SK-N-SH (cell line): ENCODE measurements around the gene DVL1. TPM values are rescaled to one million over a fixed set of nuclear protein-coding genes. Genes with fewer than 3 reads are reported as not detected.

Source experiments
- CTCF ChIA-PET: fragments of 300-600, 350-600 bp; formaldehyde crosslinking; extraction: SDS; loops from one replicate; lab custom pipeline; 2021; lab: Yijun Ruan, JAX
- POLR2A ChIA-PET: fragments of 350-600 bp; sonication (Branson Sonifier 250); formaldehyde crosslinking; extraction: SDS; loops from one replicate; lab custom pipeline; 2020; ENCODE audit warnings: antibody characterized with exemption, inconsistent platforms; lab: Yijun Ruan, JAX
- DNase-seq: peaks from one replicate; pipeline ENCODE4 v3.0.0; 2012
- H2AFZ ChIP-seq: fragments of 200-600 bp; sonication (generic); 2 replicates; pipeline ENCODE4 v1.8.1; 2016; ENCODE audit warnings: antibody characterized with exemption, mild to moderate bottlenecking, low read depth
- H3F3A ChIP-seq: fragments of 200-600 bp; sonication (generic); replicated peaks from 2 replicates; pipeline ENCODE3; 2016; ENCODE audit warnings: antibody characterized with exemption, mild to moderate bottlenecking; ENCODE audit not compliant: insufficient read depth
- H3K27ac ChIP-seq, 2 experiments: fragments of 200-500 bp in 1 of 2; fragments of 200-600 bp in 1 of 2; sonication (Bioruptor generic) in 1 of 2; sonication (generic), shearing (Covaris generic) in 1 of 2; 2 replicates each; pipeline versions ENCODE4 v1.5.1 to v1.6.1; 2014 to 2016; ENCODE audit warnings: low read depth in 2 of 2, inconsistent platforms in 1 of 2, low read length in 1 of 2, mild to moderate bottlenecking in 1 of 2, mixed read lengths in 1 of 2
- H3K27me3 ChIP-seq: fragments of 200-600 bp; sonication (generic), shearing (Covaris generic); 2 replicates; pipeline ENCODE4 v1.6.1; 2016; ENCODE audit warnings: mixed run types; ENCODE audit not compliant: insufficient read depth
- H3K36me3 ChIP-seq, 2 experiments: fragments of 200-500 bp in 1 of 2; fragments of 200-600 bp in 1 of 2; sonication (Bioruptor generic) in 1 of 2; sonication (generic) in 1 of 2; replicated peaks in 1 of 2; 2 replicates each; pipeline versions ENCODE3 to v1.5.1; 2014 to 2016; ENCODE audit warnings: low read length in 1 of 2, mild to moderate bottlenecking in 1 of 2; ENCODE audit not compliant: insufficient read depth in 2 of 2, control insufficient read depth in 1 of 2
- H3K4me1 ChIP-seq, 2 experiments: fragments of 200-500 bp in 1 of 2; fragments of 200-600 bp in 1 of 2; sonication (Bioruptor generic) in 1 of 2; sonication (generic), shearing (Covaris generic) in 1 of 2; 2 replicates each; pipeline versions ENCODE4 v1.5.1 to v1.6.1; 2014 to 2016; ENCODE audit warnings: low read depth in 1 of 2, low read length in 1 of 2, mixed run types in 1 of 2; ENCODE audit not compliant: insufficient read depth in 2 of 2, control insufficient read depth in 1 of 2
- H3K4me2 ChIP-seq: fragments of 200-600 bp; sonication (generic), shearing (Covaris generic); 2 replicates; pipeline ENCODE4 v1.6.1; 2017; ENCODE audit warnings: mixed run types
- H3K4me3 ChIP-seq, 2 experiments: fragments of 200-500 bp in 1 of 2; fragments of 200-600 bp in 1 of 2; sonication (Bioruptor generic) in 1 of 2; sonication (generic), shearing (Covaris generic) in 1 of 2; 2 replicates each; pipeline versions ENCODE4 v1.5.1 to v1.8.1; 2014 to 2016; ENCODE audit warnings: low read depth in 2 of 2, inconsistent platforms in 1 of 2, low read length in 1 of 2, mild to moderate bottlenecking in 1 of 2, mixed read lengths in 1 of 2, moderate library complexity in 1 of 2
- H3K79me2 ChIP-seq: fragments of 200-600 bp; sonication (generic); 2 replicates; pipeline ENCODE4 v1.8.1; 2017; ENCODE audit warnings: mild to moderate bottlenecking; ENCODE audit not compliant: insufficient read depth
- H3K9ac ChIP-seq: fragments of 200-600 bp; sonication (generic); 2 replicates; pipeline ENCODE4 v1.6.1; 2017; ENCODE audit warnings: mixed run types
- H3K9me2 ChIP-seq: fragments of 200-600 bp; sonication (generic); 2 replicates; pipeline ENCODE4 v1.6.1; 2017; ENCODE audit warnings: mixed run types
- H3K9me3 ChIP-seq: fragments of 200-600 bp; sonication (generic); 2 replicates; pipeline ENCODE4 v1.6.1; 2017; ENCODE audit warnings: mixed run types, mild to moderate bottlenecking, moderate library complexity
- H4K20me1 ChIP-seq: fragments of 200-600 bp; sonication (generic); 2 replicates; pipeline ENCODE4 v1.6.1; 2017; ENCODE audit warnings: mild to moderate bottlenecking, mixed run types; ENCODE audit not compliant: insufficient read depth
- CHD2 ChIP-seq: fragments of 150-350 bp; IDR thresholded peaks from 2 replicates; pipeline ENCODE4 v1.6.1; 2018; ENCODE audit warnings: low read length; ENCODE audit not compliant: partially characterized antibody
- ELF1 ChIP-seq: IDR thresholded peaks from 2 replicates; pipeline ENCODE4 v1.4.0; 2012
- EZH2phosphoT487 ChIP-seq: fragments of 200-600 bp; sonication (generic); IDR thresholded peaks from 2 replicates; pipeline ENCODE4 v1.6.1; 2017; ENCODE audit warnings: low read depth, mixed run types, mild to moderate bottlenecking, antibody characterized with exemption, moderate library complexity, borderline replicate concordance
- FOSL2 ChIP-seq: IDR thresholded peaks from 2 replicates; pipeline ENCODE4 v1.4.0; 2012; ENCODE audit warnings: low read depth, mild to moderate bottlenecking, moderate library complexity, borderline replicate concordance
- GABPA ChIP-seq: IDR thresholded peaks from 2 replicates; pipeline ENCODE4 v1.4.0; 2012; ENCODE audit warnings: low read depth, mild to moderate bottlenecking
- GATA2 ChIP-seq: sonication (generic); formaldehyde crosslinking; IDR thresholded peaks from 2 replicates; pipeline ENCODE4 v1.5.0; 2020; ENCODE audit warnings: mild to moderate bottlenecking, missing genetic modification reagents
- MXI1 ChIP-seq: IDR thresholded peaks from 2 replicates; pipeline ENCODE4 v1.6.1; 2012; ENCODE audit warnings: mild to moderate bottlenecking, low read depth, low read length, improper control_type of control experiment
- NFIC ChIP-seq: IDR thresholded peaks from 2 replicates; pipeline ENCODE4 v1.4.0; 2012; ENCODE audit warnings: borderline replicate concordance
- NRF1 ChIP-seq: IDR thresholded peaks from 2 replicates; pipeline ENCODE4 v1.6.1; 2012; ENCODE audit warnings: low read depth, mild to moderate bottlenecking, low read length
- PBX3 ChIP-seq: IDR thresholded peaks from 2 replicates; pipeline ENCODE4; 2012
- POLR2AphosphoS5 ChIP-seq: IDR thresholded peaks from 2 replicates; pipeline ENCODE4 v1.6.1; 2012; ENCODE audit warnings: low read depth, low read length
- RCOR1 ChIP-seq: fragments of 150-350 bp; IDR thresholded peaks from 2 replicates; pipeline ENCODE4 v1.6.1; 2017; ENCODE audit warnings: antibody characterized with exemption, low read length
- RXRA ChIP-seq: IDR thresholded peaks from 2 replicates; pipeline ENCODE4 v1.4.0; 2012; ENCODE audit warnings: low read depth, mild to moderate bottlenecking, borderline replicate concordance
- SIN3A ChIP-seq: IDR thresholded peaks from 2 replicates; pipeline ENCODE4 v1.6.1; 2012; ENCODE audit warnings: low read depth, mild to moderate bottlenecking, low read length, moderate library complexity, borderline replicate concordance
- TAF1 ChIP-seq: IDR thresholded peaks from 2 replicates; pipeline ENCODE4 v1.6.1; 2012; ENCODE audit warnings: low read depth, mild to moderate bottlenecking, low read length, moderate library complexity, borderline replicate concordance
- TEAD4 ChIP-seq: IDR thresholded peaks from 2 replicates; pipeline ENCODE4 v1.4.0; 2012; ENCODE audit warnings: mild to moderate bottlenecking, borderline replicate concordance; ENCODE audit not compliant: insufficient read depth
- USF2 ChIP-seq: fragments of 150-350 bp; IDR thresholded peaks from 2 replicates; pipeline ENCODE4 v1.6.1; 2017; ENCODE audit warnings: antibody characterized with exemption, low read length, low read depth, borderline replicate concordance
- ZBTB33 ChIP-seq: IDR thresholded peaks from 2 replicates; pipeline ENCODE4 v1.4.0; 2012; ENCODE audit warnings: low read depth, borderline replicate concordance
- WGBS: methylation state at CpG from one replicate; pipeline ENCODE4 v1.1.6; 2017; ENCODE audit warnings: low lambda C conversion rate; 5-methylcytosine and 5-hydroxymethylcytosine counted together
- polyA plus RNA-seq, 3 experiments: library from polyadenylated mRNA; depleted of rRNA; stranded (reverse); fragments of >200 nt; gene quantifications; 2 replicates each; pipeline ENCODE4 v1.2.3, GENCODE V29; 2012
- TF ChIP-seq, protein P1 (sequence below): IDR thresholded peaks from 2 replicates; pipeline ENCODE4 v1.4.0; 2012; ENCODE audit warnings: low read depth, borderline replicate concordance
- TF ChIP-seq, protein P2 (sequence below): IDR thresholded peaks from 2 replicates; pipeline ENCODE4 v1.6.1; 2012; ENCODE audit warnings: mild to moderate bottlenecking, low read depth, low read length, moderate library complexity
- TF ChIP-seq, protein P3 (sequence below): fragments of 150-350 bp; IDR thresholded peaks from 2 replicates; pipeline ENCODE4 v1.6.1; 2016; ENCODE audit warnings: mild to moderate bottlenecking, low read depth, low read length

DVL1 gene
- polyA plus RNA-seq, 1 of the 3 experiments (the other 2 are of a cell fraction) = 32.0 TPM

DNA sequence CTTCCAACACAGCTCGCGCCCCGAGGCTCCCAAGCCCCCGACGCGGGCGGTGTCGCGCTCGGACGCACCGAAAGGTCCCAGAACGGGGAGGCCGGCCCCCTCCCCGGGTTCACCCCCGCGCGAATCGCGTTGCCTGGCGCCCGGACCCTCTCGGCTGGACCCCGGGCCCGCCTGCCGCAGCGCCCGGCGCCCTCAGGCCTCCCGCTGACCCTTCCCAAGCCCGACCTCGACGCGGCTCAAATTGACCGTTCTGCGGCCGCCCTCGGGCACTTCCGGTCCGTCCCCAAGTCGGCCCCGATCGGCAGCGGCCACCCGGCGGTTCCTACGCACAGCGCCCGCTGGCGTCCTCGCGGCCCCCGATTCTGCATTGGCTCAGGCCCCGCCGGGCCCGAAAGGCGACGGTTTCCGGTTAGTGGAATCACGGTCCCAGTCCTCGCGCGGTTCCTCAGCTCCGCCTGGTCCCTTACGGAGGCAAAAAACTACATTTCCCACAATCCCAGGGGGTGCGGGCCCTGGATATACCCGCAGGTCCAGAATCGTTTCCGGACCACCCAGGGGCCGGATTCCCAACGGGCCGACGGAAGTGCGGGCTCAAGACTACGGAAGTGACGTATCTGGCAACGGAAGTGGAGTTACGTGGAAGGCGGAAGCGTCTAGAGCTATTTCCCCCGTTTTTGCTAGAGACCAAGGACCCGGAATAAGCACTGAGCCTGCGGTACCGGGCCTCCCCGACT is 25.9 kb upstream of the DVL1 start, which contains the start of gene AURKAIP1:
AURKAIP1 (minus strand) TSS at position 279 of the 734 bp plus-strand sequence. CDS start 451 bp downstream, outside the sequence.
- WGBS = 2% methylated on average over 21 of the region's 85 CpGs
- Histone ChIP-seq H2AFZ (peak within 1 kb of the TSS; percentile 86; the same call in 1 of the 2 replicates), H3F3A (peaks cover 13% of the 10 kb centered on the region), H3K4me2 (peak within 1 kb of the TSS; percentile 86), H3K27ac (peak within 1 kb of the TSS; percentile 90 to 93), H3K27me3 (no peaks in the 10 kb centered on the region), H3K9ac (peak within 1 kb of the TSS; percentile 89), H3K4me3 (peak within 1 kb of the TSS; percentile 81 to 96), H3K79me2 (peaks cover 36% of the 10 kb centered on the region), H3K36me3 (peaks cover 0 to 8% of the 10 kb centered on the region in 2 experiments), H4K20me1 (no peaks in the 10 kb centered on the region), H3K9me3 (no peaks in the 10 kb centered on the region), H3K4me1 (peaks cover 0 to 29% of the 10 kb centered on the region in 2 experiments; a peak in 1 of 4 replicates), H3K9me2 (no peaks in the 10 kb centered on the region)
- DNase-seq = peak; percentile 98
- ChIA-PET POLR2A (interaction anchor here (0.7 to 1.8 kb wide), 9 partner anchors 14 to 160 kb away, joined by 3 to 18 read pairs (median 6); partner anchors contain the start of genes CCNL2 and MRPL20), CTCF (interaction anchor here (0.6 to 5.9 kb wide), 16 partner anchors 10 to 343 kb away, joined by 3 to 34 read pairs (median 4); partner anchors contain the start of genes DVL1 and MRPL20)
- TF ChIP-seq USF2 = no peak
- peak; percentile 88 for TF ChIP-seq TAF1
- TF ChIP-seq NRF1 = no peak
- peak; percentile 98 for TF ChIP-seq ZBTB33
- peak; percentile 44; the same call in 1 of the 2 replicates for TF ChIP-seq PBX3
- TF ChIP-seq, protein P1, sequence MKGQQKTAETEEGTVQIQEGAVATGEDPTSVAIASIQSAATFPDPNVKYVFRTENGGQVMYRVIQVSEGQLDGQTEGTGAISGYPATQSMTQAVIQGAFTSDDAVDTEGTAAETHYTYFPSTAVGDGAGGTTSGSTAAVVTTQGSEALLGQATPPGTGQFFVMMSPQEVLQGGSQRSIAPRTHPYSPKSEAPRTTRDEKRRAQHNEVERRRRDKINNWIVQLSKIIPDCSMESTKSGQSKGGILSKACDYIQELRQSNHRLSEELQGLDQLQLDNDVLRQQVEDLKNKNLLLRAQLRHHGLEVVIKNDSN = peak; percentile 64
- peak; percentile 92 for TF ChIP-seq ELF1
- TF ChIP-seq FOSL2 = peak; percentile 4; the same call in 1 of the 2 replicates
- TF ChIP-seq GABPA = peak; percentile 94
- TF ChIP-seq RXRA = no peak
- no peak for TF ChIP-seq EZH2phosphoT487
- peak; percentile 31; the same call in 1 of the 2 replicates for TF ChIP-seq NFIC
- no peak for TF ChIP-seq MXI1
- TF ChIP-seq TEAD4 = no peak
- TF ChIP-seq, protein P2, sequence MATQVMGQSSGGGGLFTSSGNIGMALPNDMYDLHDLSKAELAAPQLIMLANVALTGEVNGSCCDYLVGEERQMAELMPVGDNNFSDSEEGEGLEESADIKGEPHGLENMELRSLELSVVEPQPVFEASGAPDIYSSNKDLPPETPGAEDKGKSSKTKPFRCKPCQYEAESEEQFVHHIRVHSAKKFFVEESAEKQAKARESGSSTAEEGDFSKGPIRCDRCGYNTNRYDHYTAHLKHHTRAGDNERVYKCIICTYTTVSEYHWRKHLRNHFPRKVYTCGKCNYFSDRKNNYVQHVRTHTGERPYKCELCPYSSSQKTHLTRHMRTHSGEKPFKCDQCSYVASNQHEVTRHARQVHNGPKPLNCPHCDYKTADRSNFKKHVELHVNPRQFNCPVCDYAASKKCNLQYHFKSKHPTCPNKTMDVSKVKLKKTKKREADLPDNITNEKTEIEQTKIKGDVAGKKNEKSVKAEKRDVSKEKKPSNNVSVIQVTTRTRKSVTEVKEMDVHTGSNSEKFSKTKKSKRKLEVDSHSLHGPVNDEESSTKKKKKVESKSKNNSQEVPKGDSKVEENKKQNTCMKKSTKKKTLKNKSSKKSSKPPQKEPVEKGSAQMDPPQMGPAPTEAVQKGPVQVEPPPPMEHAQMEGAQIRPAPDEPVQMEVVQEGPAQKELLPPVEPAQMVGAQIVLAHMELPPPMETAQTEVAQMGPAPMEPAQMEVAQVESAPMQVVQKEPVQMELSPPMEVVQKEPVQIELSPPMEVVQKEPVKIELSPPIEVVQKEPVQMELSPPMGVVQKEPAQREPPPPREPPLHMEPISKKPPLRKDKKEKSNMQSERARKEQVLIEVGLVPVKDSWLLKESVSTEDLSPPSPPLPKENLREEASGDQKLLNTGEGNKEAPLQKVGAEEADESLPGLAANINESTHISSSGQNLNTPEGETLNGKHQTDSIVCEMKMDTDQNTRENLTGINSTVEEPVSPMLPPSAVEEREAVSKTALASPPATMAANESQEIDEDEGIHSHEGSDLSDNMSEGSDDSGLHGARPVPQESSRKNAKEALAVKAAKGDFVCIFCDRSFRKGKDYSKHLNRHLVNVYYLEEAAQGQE = peak; percentile 55; the same call in 1 of the 2 replicates
- no peak; the same call in 1 of the 2 replicates for TF ChIP-seq POLR2AphosphoS5
- TF ChIP-seq CHD2 = peak; percentile 99
- no peak for TF ChIP-seq GATA2 (CRISPR knock-in tag)
- TF ChIP-seq SIN3A = peak; percentile 90
- TF ChIP-seq RCOR1 = peak; percentile 49
- TF ChIP-seq, protein P3, sequence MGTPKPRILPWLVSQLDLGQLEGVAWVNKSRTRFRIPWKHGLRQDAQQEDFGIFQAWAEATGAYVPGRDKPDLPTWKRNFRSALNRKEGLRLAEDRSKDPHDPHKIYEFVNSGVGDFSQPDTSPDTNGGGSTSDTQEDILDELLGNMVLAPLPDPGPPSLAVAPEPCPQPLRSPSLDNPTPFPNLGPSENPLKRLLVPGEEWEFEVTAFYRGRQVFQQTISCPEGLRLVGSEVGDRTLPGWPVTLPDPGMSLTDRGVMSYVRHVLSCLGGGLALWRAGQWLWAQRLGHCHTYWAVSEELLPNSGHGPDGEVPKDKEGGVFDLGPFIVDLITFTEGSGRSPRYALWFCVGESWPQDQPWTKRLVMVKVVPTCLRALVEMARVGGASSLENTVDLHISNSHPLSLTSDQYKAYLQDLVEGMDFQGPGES = no peak
